ENCODE data around the gene CLIP2. TPM values are rescaled to one million over a fixed set of nuclear protein-coding genes. Genes with fewer than 3 reads are reported as not detected.
A peak's percentile ranks its signal among the peaks of the same experiment; 100 is the strongest.

The CLIP2 gene
- total RNA-seq, 4 donors from 2014 or later: 25.5 to 44.3 (median 37.1) TPM

DNA sequence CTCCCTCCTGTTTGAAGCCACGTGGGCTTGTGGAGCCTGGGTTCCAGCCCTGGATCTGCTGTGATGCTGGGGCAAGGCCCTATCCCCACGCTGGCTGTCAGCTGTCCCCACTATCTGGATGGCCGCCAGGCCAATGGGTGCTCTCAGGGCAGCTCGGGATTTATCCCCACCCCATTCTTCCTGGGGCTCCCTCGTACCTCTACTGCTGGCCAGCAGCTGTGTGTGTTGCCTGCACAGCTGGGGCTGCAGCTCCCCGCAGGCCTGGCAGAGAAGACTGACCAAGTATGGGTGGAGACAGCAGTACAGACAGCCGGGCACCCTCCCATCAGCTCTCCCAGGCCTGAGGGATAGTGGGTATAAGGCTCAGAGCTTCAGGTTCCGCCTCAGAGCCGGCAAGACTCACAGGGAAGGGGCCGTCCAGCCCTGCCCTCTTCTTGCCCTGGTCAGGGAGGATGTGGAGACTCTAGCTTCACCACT is 13.6 kb downstream of the CLIP2 start:
- Histone ChIP-seq H3K4me3 (no peak overlapping the region), H3K9me3 (no peaks in the 10 kb centered on the region), H3K4me1 (peaks cover 16 to 26% (median 23%) of the 10 kb centered on the region in 4 donors), H3K36me3 (no peaks in the 10 kb centered on the region), H3K27me3 (no peaks in the 10 kb centered on the region), H3K27ac (replicated peaks in 1 of 4) (no peak overlapping the region)
- intact Hi-C loops (cut with DNase I): no loop called here
- no peak for DNase-seq (ENCODE audit: extremely low spot score)
- WGBS: 60% methylated on average over 2 of the region's 10 CpGs
- TF ChIP-seq, protein P1, sequence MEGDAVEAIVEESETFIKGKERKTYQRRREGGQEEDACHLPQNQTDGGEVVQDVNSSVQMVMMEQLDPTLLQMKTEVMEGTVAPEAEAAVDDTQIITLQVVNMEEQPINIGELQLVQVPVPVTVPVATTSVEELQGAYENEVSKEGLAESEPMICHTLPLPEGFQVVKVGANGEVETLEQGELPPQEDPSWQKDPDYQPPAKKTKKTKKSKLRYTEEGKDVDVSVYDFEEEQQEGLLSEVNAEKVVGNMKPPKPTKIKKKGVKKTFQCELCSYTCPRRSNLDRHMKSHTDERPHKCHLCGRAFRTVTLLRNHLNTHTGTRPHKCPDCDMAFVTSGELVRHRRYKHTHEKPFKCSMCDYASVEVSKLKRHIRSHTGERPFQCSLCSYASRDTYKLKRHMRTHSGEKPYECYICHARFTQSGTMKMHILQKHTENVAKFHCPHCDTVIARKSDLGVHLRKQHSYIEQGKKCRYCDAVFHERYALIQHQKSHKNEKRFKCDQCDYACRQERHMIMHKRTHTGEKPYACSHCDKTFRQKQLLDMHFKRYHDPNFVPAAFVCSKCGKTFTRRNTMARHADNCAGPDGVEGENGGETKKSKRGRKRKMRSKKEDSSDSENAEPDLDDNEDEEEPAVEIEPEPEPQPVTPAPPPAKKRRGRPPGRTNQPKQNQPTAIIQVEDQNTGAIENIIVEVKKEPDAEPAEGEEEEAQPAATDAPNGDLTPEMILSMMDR (IDR thresholded peaks at IDR 0.05): no peak
- no peak for TF ChIP-seq EP300 (IDR thresholded peaks at IDR 0.05)
- no peak for TF ChIP-seq POLR2A (IDR thresholded peaks at IDR 0.05; ENCODE audit: low read depth)
- TF ChIP-seq POLR2AphosphoS5 (IDR thresholded peaks at IDR 0.05): no peak

DNA sequence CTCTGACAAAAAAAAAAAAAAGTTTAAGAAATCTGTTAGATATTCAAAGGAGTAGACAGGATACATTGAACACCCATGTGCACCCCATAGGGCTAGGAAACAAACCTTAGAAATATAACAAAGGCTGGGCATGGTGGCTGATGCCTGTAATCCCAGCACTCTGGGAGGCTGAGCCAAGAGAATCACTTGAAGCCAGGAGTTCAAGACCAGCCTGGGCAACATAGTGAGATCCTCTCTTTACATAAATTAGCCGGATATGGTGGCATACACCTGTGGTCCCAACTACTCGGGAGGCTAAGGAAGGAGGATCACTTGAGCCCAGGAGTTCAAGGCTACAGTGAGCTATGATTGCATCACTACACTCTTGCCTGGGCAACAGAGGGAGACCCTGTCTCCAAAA is 15.3 kb downstream of the CLIP2 start:
- Histone ChIP-seq H3K36me3 (no peaks in the 10 kb centered on the region), H3K27ac (replicated peaks in 1 of 4) (no peak overlapping the region), H3K27me3 (no peaks in the 10 kb centered on the region), H3K9me3 (no peaks in the 10 kb centered on the region), H3K4me3 (no peak overlapping the region), H3K4me1 (peaks cover 16 to 30% (median 24%) of the 10 kb centered on the region in 4 donors)
- DNase-seq (ENCODE audit: extremely low spot score): no peak
- WGBS: 95% methylated on average over 2 of the region's 2 CpGs
- intact Hi-C loops (cut with DNase I): no loop called here
- no peak for TF ChIP-seq EP300 (IDR thresholded peaks at IDR 0.05)
- no peak for TF ChIP-seq POLR2AphosphoS5 (IDR thresholded peaks at IDR 0.05)
- TF ChIP-seq, protein P1 (IDR thresholded peaks at IDR 0.05): no peak
- no peak for TF ChIP-seq POLR2A (IDR thresholded peaks at IDR 0.05; ENCODE audit: low read depth)

DNA sequence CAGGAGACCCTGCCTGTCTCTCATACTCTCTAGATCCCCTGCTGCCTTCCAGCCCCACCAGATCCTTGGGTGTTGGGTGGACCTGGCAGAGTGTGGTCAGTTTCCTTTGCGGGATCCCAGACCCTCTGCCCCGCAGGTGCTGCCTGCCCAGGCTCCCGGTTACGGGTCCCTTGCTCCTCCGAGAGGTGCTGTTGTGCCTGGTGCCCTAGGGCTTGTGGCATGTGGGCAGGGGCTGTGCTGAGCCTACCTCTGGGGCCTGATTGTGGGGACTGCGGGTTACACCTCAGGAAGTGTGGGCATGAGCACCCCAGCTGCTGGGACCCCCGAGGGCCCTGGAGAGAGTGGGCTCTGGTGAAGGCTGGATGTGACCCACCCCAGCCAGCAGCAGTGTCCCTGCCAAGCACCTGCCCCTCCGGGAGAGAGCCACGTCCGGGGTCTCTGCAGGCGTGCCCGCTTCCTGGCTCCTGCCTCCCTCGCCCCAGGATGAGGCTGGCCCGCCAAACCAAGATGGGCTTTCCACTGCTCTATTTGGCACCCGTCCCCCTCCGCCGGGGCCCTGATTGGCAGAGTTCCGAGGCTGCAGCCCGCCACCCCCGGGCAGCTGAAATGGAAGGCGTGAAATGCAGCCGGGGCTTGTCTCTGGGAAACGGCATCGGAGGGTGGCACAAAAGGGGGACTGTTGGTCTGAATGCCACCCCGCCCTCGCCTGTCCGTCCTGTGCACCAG is 17.0 kb downstream of the CLIP2 start:
- H3K27ac ChIP-seq (replicated peaks in 1 of 4): peak overlapping the region in 2 of 4 donors; percentile 35 to 55
- WGBS: 42% methylated on average over 17 of the region's 27 CpGs
- intact Hi-C loops (cut with DNase I): no loop called here
- no peaks in the 10 kb centered on the region for H3K36me3 ChIP-seq
- DNase-seq (ENCODE audit: extremely low spot score): no peak
- H3K4me3 ChIP-seq: peak overlapping the region; percentile 31 to 45 (median 35)
- no peaks in the 10 kb centered on the region for H3K9me3 ChIP-seq
- TF ChIP-seq POLR2A (IDR thresholded peaks at IDR 0.05; ENCODE audit: low read depth): no peak
- TF ChIP-seq EP300 (IDR thresholded peaks at IDR 0.05): no peak
- no peak for TF ChIP-seq POLR2AphosphoS5 (IDR thresholded peaks at IDR 0.05)
- TF ChIP-seq, protein P1 (IDR thresholded peaks at IDR 0.05): no peak
- peaks cover 16 to 34% (median 28%) of the 10 kb centered on the region in 4 donors for H3K4me1 ChIP-seq
- no peaks in the 10 kb centered on the region for H3K27me3 ChIP-seq

DNA sequence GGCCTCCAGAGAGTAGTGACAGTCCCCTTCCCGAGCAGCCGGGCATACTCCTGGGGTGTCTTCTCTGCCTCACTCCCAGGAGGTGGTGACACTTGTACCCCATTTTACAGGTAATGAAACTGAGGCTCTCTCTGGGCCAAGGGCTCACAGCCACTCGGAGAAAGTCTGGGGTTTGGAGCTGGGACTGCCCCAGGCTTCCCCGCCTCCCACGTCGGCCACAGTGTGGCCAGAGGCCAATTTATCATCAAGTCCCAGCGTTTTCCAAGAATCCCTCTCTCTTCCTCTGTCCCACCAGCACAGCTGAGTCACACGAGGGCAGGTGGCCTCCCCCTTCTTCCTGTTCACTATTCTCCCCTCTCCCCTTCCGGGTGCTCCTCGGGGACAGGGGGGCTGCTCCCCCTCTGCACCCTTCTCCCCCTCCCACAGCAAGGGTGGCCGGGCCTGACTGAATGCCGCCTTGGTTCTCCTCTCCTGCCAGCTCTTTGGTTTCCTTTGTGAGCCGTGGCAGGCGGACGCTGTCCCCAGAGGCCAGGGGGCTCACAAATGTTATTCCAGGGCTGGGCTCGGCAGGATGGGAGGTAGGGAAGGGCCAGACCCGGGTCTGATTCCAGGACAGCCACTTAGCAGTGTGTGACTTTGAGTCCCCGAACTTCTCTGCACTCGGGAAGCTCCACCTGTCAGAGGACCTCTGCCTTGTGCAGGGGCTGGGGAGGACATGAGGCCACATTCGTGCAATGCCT is 17.7 kb downstream of the CLIP2 start:
- no peak for DNase-seq (ENCODE audit: extremely low spot score)
- Histone ChIP-seq H3K9me3 (no peaks in the 10 kb centered on the region), H3K36me3 (no peaks in the 10 kb centered on the region), H3K4me1 (peaks cover 16 to 34% (median 28%) of the 10 kb centered on the region in 4 donors), H3K4me3 (peak overlapping the region; percentile 31 to 45 (median 35)), H3K27me3 (no peaks in the 10 kb centered on the region), H3K27ac (replicated peaks in 1 of 4) (peak overlapping the region; percentile 28 to 55 (median 34))
- intact Hi-C loops (cut with DNase I): no loop called here
- TF ChIP-seq EP300 (IDR thresholded peaks at IDR 0.05) (no peak), POLR2AphosphoS5 (IDR thresholded peaks at IDR 0.05) (peak in 1 of 2 donors; percentile 44)
- 9% methylated on average over 10 of the region's 20 CpGs for WGBS

Measured in esophagus muscularis mucosa (tissue), 4 donors.